ENCODE results near the gene TEAD3. TPM values are rescaled to one million over a fixed set of nuclear protein-coding genes. Genes with fewer than 3 reads are reported as not detected.

TEAD3 gene
- total and polyA plus RNA-seq, 2 experiments from 2014 or later = 15.0 to 26.5 TPM

DNA sequence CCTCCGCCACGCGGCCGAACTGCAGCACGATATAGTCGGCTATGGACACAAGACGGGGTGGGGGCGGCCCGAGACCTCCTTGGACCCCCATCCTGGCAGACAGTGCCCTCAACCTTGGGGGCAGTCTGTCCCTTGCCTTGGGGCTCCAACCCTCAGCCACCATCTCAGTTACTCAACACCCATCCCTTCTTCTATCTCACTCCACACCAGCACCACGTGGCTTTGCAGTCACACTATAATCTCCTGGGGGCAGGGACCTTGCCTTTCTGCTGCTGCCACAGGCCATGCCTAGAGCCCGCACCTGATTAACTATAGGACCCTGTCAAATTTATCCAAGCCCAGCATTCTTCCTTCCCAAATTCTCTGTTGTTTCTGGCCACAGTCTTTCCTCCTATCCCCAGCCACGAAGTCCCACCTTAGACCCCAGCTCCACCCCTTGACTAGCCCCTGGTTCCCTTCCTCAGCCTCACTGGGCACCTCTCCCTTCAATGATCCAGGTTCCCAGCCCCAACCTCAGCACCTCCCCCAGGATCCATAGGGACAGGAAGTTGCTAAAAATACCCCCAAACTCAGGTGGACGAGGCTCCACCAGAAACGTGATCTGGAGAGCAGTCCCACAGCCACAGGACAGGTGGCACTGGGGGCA, 1.7 kb upstream of the TEAD3 start:
- peak overlapping the region; percentile 94; the same call in 1 of the 2 replicates for H3K27ac ChIP-seq (ENCODE audit: low read depth)
- H3K9me2 ChIP-seq (ENCODE audit: insufficient read depth) = no peaks in the 10 kb centered on the region
- 0 out of 2 replicates have a peak, but pooled peaks cover 12% of the 10 kb centered on the region for H3F3A ChIP-seq (replicated peaks; ENCODE audit: low read depth)
- no peak; the same call in 1 of the 2 replicates for TF ChIP-seq POLR2AphosphoS5 (IDR thresholded peaks at IDR 0.05; ENCODE audit: low read depth)
- no peak for TF ChIP-seq ZNF114 (CRISPR knock-in tag; IDR thresholded peaks at IDR 0.05)
- no peak for TF ChIP-seq EZH2 (IDR thresholded peaks at IDR 0.05; ENCODE audit: low read depth, unreplicated experiment)
- TF ChIP-seq, protein P1, sequence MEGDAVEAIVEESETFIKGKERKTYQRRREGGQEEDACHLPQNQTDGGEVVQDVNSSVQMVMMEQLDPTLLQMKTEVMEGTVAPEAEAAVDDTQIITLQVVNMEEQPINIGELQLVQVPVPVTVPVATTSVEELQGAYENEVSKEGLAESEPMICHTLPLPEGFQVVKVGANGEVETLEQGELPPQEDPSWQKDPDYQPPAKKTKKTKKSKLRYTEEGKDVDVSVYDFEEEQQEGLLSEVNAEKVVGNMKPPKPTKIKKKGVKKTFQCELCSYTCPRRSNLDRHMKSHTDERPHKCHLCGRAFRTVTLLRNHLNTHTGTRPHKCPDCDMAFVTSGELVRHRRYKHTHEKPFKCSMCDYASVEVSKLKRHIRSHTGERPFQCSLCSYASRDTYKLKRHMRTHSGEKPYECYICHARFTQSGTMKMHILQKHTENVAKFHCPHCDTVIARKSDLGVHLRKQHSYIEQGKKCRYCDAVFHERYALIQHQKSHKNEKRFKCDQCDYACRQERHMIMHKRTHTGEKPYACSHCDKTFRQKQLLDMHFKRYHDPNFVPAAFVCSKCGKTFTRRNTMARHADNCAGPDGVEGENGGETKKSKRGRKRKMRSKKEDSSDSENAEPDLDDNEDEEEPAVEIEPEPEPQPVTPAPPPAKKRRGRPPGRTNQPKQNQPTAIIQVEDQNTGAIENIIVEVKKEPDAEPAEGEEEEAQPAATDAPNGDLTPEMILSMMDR (conservative IDR thresholded peaks at IDR 0.05; ENCODE audit: low read depth in 2 of 2) = no peak
- TF ChIP-seq, protein P2, sequence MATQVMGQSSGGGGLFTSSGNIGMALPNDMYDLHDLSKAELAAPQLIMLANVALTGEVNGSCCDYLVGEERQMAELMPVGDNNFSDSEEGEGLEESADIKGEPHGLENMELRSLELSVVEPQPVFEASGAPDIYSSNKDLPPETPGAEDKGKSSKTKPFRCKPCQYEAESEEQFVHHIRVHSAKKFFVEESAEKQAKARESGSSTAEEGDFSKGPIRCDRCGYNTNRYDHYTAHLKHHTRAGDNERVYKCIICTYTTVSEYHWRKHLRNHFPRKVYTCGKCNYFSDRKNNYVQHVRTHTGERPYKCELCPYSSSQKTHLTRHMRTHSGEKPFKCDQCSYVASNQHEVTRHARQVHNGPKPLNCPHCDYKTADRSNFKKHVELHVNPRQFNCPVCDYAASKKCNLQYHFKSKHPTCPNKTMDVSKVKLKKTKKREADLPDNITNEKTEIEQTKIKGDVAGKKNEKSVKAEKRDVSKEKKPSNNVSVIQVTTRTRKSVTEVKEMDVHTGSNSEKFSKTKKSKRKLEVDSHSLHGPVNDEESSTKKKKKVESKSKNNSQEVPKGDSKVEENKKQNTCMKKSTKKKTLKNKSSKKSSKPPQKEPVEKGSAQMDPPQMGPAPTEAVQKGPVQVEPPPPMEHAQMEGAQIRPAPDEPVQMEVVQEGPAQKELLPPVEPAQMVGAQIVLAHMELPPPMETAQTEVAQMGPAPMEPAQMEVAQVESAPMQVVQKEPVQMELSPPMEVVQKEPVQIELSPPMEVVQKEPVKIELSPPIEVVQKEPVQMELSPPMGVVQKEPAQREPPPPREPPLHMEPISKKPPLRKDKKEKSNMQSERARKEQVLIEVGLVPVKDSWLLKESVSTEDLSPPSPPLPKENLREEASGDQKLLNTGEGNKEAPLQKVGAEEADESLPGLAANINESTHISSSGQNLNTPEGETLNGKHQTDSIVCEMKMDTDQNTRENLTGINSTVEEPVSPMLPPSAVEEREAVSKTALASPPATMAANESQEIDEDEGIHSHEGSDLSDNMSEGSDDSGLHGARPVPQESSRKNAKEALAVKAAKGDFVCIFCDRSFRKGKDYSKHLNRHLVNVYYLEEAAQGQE (IDR thresholded peaks at IDR 0.05; ENCODE audit: unreplicated experiment) = no peak
- no peak for TF ChIP-seq STAT1 (IDR thresholded peaks at IDR 0.05; ENCODE audit: unreplicated experiment)
- no peak for TF ChIP-seq JUNB (IDR thresholded peaks at IDR 0.05; ENCODE audit: unreplicated experiment)
- no peaks in the 10 kb centered on the region; the same call in 2 of the 3 replicates for H3K9me3 Mint-ChIP-seq
- peaks cover 5% of the 10 kb centered on the region; the same call in 1 of the 3 replicates for H3K36me3 Mint-ChIP-seq (ENCODE audit: low read depth)
- H3K4me3 ChIP-seq = peak overlapping the region; percentile 88
- peaks cover 26% of the 10 kb centered on the region for H3K79me2 ChIP-seq (replicated peaks; ENCODE audit: insufficient read depth)
- peak overlapping the region; percentile 78; the same call in 1 of the 2 replicates for H3K27ac Mint-ChIP-seq
- peaks cover 39% of the 10 kb centered on the region for H3K27me3 Mint-ChIP-seq (ENCODE audit: insufficient read depth, low read depth, poor library complexity)
- no peak for DNase-seq (ENCODE audit: low spot score)
- peak overlapping the region; percentile 66 for H3K4me3 Mint-ChIP-seq
- H3K4me1 Mint-ChIP-seq = peaks cover 46% of the 10 kb centered on the region
- 0 out of 2 replicates have a peak overlapping the region, but pooled peaks have one; percentile 14 for H2AFZ ChIP-seq
- H3K4me2 ChIP-seq = peak overlapping the region; percentile 97
- peaks cover 9% of the 10 kb centered on the region; the same call in 1 of the 2 replicates for H3K27me3 ChIP-seq (ENCODE audit: insufficient read depth)
- no peaks in the 10 kb centered on the region for H3K36me3 ChIP-seq (ENCODE audit: insufficient read depth)
- ATAC-seq = no peak; the same call in 2 of the 3 replicates
- peaks cover 11% of the 10 kb centered on the region; the same call in 1 of the 2 replicates for H4K20me1 ChIP-seq (replicated peaks; ENCODE audit: insufficient read depth)
- H3K4me1 ChIP-seq (ENCODE audit: insufficient read depth) = peaks cover 42% of the 10 kb centered on the region

All from GM23338 (cell line).